GM13977 (cell line): ENCODE data around the gene THPO.

Experiments used
- DNase-seq: peaks from one replicate; pipeline ENCODE4 v3.0.0; 2012; ENCODE audit warnings: low spot score
- in situ Hi-C: fragments of 300-500 bp; cut with MboI; formaldehyde crosslinking; loops from one replicate; pipeline ENCODE4 v1.12.0; 2022; ENCODE audit warnings: low sequenced_read_pairs, low pct_unique_long_range_greater_than_20kb, mixed read lengths, inconsistent platforms; ENCODE audit not compliant: unreplicated experiment
- TF ChIP-seq, protein P1 (sequence below): IDR thresholded peaks from 2 replicates; pipeline ENCODE4 v1.5.1; 2012; ENCODE audit warnings: mild to moderate bottlenecking, control low read depth; ENCODE audit not compliant: insufficient read depth; ENCODE audit errors: extremely low read depth, missing control alignments

THPO gene

DNA sequence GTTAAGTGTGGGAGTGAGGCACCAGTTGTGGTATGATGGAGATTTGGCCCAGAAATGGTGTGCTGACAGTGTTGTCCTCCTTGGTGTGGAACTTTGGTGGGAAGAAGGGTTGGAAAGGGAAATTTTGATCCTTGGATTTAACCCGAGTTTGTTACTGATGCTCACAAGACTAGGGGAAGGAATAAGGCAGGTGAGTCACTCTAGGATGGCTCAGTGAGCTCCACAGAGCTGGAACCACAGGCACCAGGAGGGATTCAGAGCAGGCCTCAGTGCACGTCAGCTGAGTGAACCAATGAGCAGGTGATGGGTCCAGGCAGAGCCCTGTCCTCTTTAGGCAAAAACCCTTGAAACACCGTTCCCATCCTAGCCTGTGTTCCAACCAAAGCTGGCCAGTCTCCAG is 13.3 kb upstream of the THPO start:
- no peak for DNase-seq
- TF ChIP-seq, protein P1, sequence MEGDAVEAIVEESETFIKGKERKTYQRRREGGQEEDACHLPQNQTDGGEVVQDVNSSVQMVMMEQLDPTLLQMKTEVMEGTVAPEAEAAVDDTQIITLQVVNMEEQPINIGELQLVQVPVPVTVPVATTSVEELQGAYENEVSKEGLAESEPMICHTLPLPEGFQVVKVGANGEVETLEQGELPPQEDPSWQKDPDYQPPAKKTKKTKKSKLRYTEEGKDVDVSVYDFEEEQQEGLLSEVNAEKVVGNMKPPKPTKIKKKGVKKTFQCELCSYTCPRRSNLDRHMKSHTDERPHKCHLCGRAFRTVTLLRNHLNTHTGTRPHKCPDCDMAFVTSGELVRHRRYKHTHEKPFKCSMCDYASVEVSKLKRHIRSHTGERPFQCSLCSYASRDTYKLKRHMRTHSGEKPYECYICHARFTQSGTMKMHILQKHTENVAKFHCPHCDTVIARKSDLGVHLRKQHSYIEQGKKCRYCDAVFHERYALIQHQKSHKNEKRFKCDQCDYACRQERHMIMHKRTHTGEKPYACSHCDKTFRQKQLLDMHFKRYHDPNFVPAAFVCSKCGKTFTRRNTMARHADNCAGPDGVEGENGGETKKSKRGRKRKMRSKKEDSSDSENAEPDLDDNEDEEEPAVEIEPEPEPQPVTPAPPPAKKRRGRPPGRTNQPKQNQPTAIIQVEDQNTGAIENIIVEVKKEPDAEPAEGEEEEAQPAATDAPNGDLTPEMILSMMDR, result no peak
- in situ Hi-C loops, result no loop called here

GRCh38 chr3:184389935-184390528 is 12.0 kb upstream of the THPO start:
- no peak for DNase-seq
- TF ChIP-seq, protein P1, result no peak
- in situ Hi-C loops, result no loop called here

DNA sequence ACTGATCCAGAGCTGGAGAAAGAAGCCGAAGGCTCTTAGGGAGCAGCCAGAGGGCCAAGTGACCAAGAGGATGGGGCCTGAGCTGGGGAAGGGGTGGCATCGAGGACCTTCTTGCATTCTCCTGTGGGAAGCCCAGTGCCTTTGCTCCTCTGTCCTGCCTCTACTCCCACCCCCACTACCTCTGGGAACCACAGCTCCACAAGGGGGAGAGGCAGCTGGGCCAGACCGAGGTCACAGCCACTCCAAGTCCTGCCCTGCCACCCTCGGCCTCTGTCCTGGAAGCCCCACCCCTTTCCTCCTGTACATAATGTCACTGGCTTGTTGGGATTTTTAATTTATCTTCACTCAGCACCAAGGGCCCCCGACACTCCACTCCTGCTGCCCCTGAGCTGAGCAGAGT is 11.4 kb upstream of the THPO start:
- no peak for DNase-seq
- TF ChIP-seq, protein P1, result no peak
- in situ Hi-C loops, result no loop called here

DNA sequence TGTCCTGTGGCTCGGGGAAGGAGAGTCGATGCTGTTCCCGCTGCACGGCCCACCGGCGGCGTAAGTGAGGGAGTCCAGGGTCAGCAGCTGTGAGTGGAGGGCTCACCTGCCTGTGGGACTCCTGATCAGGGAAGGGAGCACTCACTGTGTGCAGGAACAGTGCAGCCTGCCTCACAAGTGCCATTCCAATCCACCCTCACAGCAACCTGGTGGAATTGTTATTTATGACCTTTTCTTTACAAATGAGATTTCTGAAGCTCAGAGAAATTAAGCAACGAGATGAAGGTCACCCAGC is 10.9 kb upstream of the THPO start:
- no peak for DNase-seq
- TF ChIP-seq, protein P1, result no peak
- in situ Hi-C loops, result no loop called here

DNA sequence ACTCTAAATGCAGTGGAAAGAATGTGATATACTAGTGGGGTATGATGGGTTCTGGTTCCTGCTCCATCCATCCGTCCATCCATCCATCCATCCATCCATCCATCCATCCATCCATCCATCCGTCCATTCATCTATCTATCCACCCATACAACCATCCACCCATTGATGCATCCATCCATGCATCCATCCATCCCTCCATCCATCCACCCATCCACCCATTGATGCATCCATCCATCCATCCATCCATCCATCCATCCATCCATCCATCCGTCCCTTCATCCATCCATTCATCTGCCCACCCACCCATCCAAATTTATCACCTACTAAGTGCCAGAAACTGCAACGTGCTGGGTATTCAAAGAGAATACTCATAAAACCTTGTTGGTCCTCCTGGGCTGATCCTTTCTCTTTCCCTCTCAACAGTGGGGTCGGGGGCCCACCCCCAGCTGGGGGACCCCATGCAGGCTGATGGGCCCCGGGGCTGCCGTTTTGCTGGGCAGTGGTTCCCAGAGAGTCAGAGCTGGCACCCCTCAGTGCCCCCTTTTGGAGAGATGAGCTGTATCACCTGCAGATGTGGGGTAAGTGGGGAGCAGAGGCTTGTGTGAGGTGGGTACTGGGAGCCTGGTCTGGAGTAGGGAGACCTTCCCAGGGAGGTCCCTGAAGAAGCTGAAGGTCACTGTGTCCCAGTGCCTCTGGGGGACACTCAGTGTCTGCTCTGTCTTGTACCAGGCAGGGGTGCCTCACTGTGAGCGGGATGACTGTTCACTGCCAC is 10.3 kb upstream of the THPO start:
- no peak for DNase-seq
- in situ Hi-C loops, result no loop called here
- TF ChIP-seq, protein P1, result no peak

DNA sequence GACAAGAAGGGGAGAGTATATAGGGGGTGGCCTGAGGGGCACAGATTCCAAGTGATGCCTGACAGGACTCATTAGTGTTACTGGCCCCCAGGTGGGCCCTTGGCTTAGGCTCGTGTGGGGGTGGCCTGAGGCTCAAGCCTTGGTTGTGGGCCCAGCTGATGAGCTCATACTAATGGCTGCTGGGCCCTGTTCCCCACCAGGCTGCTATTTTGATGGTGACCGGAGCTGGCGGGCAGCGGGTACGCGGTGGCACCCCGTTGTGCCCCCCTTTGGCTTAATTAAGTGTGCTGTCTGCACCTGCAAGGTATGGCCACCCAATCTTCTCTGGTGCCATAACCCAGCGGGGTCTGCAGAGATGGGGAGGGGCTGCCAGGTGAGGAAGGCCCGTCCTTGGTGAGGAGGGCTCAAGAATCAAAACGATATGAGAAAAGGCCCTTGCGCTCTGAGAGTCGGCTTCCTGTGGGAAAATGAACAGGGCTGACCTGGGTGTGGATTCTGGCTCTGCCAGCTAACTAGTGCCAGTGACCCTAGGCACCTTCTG is 9.2 kb upstream of the THPO start:
- no peak for DNase-seq
- TF ChIP-seq, protein P1, result no peak
- in situ Hi-C loops, result no loop called here
